ENCODE data around the gene TAS1R3.

TAS1R3 gene

GRCh38 chr1:1341549-1342021, 10.5 kb downstream of the TAS1R3 start:
- Mint-ChIP-seq H3K4me1 (ENCODE audit: low read depth) (peaks cover 4% of the 10 kb centered on the region), H3K27me3 (ENCODE audit: low read depth) (no peaks in the 10 kb centered on the region), H3K4me3 (no peak overlapping the region), H3K36me3 (ENCODE audit: low read depth) (peaks cover 11% of the 10 kb centered on the region), H3K9me3 (no peaks in the 10 kb centered on the region), H3K27ac (no peak overlapping the region)
- DNase-seq (ENCODE audit: low spot score), result no peak

- Mint-ChIP-seq H3K27me3 (ENCODE audit: low read depth) (no peaks in the 10 kb centered on the region), H3K4me1 (ENCODE audit: low read depth) (peaks cover 4% of the 10 kb centered on the region), H3K9me3 (no peaks in the 10 kb centered on the region), H3K27ac (no peak overlapping the region), H3K36me3 (ENCODE audit: low read depth) (peaks cover 11% of the 10 kb centered on the region), H3K4me3 (no peak overlapping the region)
- DNase-seq (ENCODE audit: low spot score), result no peak
Observed at GRCh38 chr1:1342061-1342562, 11.0 kb downstream of the TAS1R3 start.

- H3K27me3 Mint-ChIP-seq (ENCODE audit: low read depth), result no peaks in the 10 kb centered on the region
- H3K27ac Mint-ChIP-seq, result no peak overlapping the region
- H3K4me3 Mint-ChIP-seq, result no peak overlapping the region
- H3K36me3 Mint-ChIP-seq (ENCODE audit: low read depth), result peaks cover 11% of the 10 kb centered on the region
- DNase-seq (ENCODE audit: low spot score), result no peak
- peaks cover 6% of the 10 kb centered on the region for H3K4me1 Mint-ChIP-seq (ENCODE audit: low read depth)
- no peaks in the 10 kb centered on the region for H3K9me3 Mint-ChIP-seq
Observed at GRCh38 chr1:1342584-1343115, 11.6 kb downstream of the TAS1R3 start.

- peaks cover 6% of the 10 kb centered on the region for H3K4me1 Mint-ChIP-seq (ENCODE audit: low read depth)
- no peaks in the 10 kb centered on the region for H3K9me3 Mint-ChIP-seq
- no peak for DNase-seq (ENCODE audit: low spot score)
- peaks cover 11% of the 10 kb centered on the region for H3K36me3 Mint-ChIP-seq (ENCODE audit: low read depth)
- no peaks in the 10 kb centered on the region for H3K27me3 Mint-ChIP-seq (ENCODE audit: low read depth)
- H3K4me3 Mint-ChIP-seq, result no peak overlapping the region
- no peak overlapping the region for H3K27ac Mint-ChIP-seq
Observed at GRCh38 chr1:1343811-1344421, 12.8 kb downstream of the TAS1R3 start.

DNA sequence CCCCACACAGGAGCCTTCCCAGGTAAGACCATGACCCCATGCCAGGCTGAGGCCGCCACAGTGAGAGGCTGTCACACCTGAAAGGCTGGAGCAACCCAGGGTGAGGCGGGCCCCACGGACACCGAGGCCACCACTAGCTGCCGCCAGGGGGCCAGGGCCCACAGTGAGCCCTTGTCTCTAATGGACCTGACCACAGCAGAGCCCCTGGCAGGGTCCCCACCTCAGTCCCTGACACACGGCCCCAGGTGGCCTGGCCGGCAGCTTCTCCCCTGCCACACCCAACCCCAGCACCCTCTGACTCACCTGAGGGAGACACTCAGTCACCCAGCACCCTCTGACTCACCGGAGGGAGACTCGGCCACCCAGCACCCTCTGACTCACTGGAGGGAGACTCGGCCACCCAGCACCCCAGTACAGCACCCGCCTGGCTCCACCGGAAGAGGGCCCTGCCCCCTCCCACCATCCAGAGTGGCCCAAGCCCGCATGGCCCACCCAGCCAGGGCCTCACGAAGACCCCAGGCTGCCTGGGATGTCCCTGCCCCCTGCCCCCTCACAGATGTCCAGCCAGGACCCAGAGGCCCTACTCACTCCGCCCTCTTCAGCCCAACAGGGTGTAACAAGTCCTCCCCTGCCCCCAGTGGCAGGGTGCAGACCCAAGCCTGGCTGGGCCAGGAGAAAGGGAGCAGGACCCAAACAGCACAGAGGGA, 13.7 kb downstream of the TAS1R3 start:
- H3K9me3 Mint-ChIP-seq, result no peaks in the 10 kb centered on the region
- DNase-seq (ENCODE audit: low spot score), result peak; percentile 46
- H3K27me3 Mint-ChIP-seq (ENCODE audit: low read depth), result no peaks in the 10 kb centered on the region
- no peak overlapping the region for H3K27ac Mint-ChIP-seq
- H3K4me1 Mint-ChIP-seq (ENCODE audit: low read depth), result peaks cover 6% of the 10 kb centered on the region
- peaks cover 11% of the 10 kb centered on the region for H3K36me3 Mint-ChIP-seq (ENCODE audit: low read depth)
- H3K4me3 Mint-ChIP-seq, result no peak overlapping the region

DNA sequence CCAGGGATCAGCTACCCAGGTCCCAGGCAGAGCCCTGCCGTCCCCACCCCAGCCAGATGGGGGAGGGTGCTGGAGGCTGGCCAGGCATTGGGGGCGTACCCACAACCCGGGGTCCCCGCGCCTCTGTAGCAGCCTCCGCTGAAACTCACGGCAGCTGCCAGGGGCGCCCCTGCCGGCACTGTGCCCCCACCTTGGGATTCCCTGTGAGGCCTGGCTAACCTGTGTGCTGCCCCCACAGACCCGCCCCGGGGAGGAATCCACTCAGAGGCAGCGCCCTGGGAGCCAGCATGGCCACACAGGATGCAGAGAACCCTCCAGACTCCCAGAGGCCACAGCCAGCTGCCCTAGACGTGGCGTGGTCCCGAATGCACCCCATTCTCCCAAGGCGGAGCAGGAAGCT, 14.3 kb downstream of the TAS1R3 start:
- Mint-ChIP-seq H3K4me1 (ENCODE audit: low read depth) (peaks cover 6% of the 10 kb centered on the region), H3K27ac (no peak overlapping the region)

GRCh38 chr1:1345860-1346500, 14.9 kb downstream of the TAS1R3 start:
- Mint-ChIP-seq H3K27ac (no peak overlapping the region), H3K9me3 (no peaks in the 10 kb centered on the region), H3K4me3 (no peak overlapping the region), H3K4me1 (ENCODE audit: low read depth) (peaks cover 4% of the 10 kb centered on the region), H3K27me3 (ENCODE audit: low read depth) (no peaks in the 10 kb centered on the region), H3K36me3 (ENCODE audit: low read depth) (peaks cover 6% of the 10 kb centered on the region)
- DNase-seq (ENCODE audit: low spot score), result no peak

More for the DNA sequence above, 14.3 kb downstream of the TAS1R3 start:
- peaks cover 11% of the 10 kb centered on the region for H3K36me3 Mint-ChIP-seq (ENCODE audit: low read depth)
- H3K27me3 Mint-ChIP-seq (ENCODE audit: low read depth), result no peaks in the 10 kb centered on the region
- no peaks in the 10 kb centered on the region for H3K9me3 Mint-ChIP-seq
- H3K4me3 Mint-ChIP-seq, result no peak overlapping the region
- DNase-seq (ENCODE audit: low spot score), result no peak

DNA sequence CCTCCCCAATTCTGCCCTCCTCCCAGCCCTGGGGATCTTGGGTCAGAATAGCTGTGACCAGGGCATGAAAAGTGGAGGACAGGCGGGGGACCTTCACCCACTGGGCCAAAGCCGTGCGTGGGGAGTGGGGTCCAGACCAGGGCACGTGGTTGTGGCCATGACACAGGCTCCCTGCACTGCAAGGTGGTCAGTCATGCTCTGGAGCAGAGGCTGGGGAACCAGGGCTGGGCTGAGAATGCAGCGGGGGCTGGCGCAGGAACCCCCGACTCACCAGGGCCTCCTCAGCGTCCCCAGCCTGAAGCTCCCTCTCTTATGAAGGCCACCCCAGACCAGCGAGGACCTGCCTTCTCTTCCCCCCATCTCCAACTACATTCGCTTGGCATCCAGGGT, 15.4 kb downstream of the TAS1R3 start:
- Mint-ChIP-seq H3K4me1 (ENCODE audit: low read depth) (peaks cover 2% of the 10 kb centered on the region), H3K36me3 (ENCODE audit: low read depth) (peaks cover under 1% of the 10 kb centered on the region), H3K4me3 (no peak overlapping the region), H3K27me3 (ENCODE audit: low read depth) (no peaks in the 10 kb centered on the region), H3K27ac (no peak overlapping the region), H3K9me3 (no peaks in the 10 kb centered on the region)
- no peak for DNase-seq (ENCODE audit: low spot score)

DNA sequence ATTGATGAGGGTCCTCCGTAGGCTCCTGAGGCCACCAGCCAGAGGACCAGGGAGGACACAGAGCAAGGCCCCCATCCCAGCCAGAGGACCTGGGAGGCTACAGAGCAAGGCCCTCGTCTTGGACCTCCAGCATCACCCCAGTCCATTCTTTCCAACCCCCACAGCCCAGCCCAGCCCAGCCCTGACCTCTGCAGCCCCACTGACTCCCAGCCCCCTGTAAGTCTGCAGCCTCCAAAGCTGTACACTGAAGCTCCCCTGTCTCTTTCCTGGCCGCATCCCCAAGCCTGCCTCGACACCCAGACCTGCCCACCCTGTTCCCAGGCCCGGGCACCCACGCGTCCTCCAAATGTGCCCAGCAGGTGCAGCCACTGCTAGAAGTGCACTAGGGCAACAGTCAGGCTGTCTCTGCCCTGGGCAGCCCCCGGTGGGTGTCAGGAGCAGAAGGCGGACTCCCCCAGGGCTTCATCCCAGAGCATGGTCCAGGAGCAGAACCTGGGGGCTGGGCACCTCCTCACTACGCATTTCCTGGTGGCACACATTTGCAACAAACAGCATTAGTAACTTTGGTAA, 16.0 kb downstream of the TAS1R3 start:
- Mint-ChIP-seq H3K36me3 (ENCODE audit: low read depth) (no peaks in the 10 kb centered on the region), H3K27me3 (ENCODE audit: low read depth) (peaks cover under 1% of the 10 kb centered on the region), H3K4me1 (ENCODE audit: low read depth) (peaks cover 2% of the 10 kb centered on the region), H3K4me3 (peak overlapping the region; percentile 72), H3K9me3 (no peaks in the 10 kb centered on the region), H3K27ac (peak overlapping the region; percentile 68)
- DNase-seq (ENCODE audit: low spot score), result no peak

DNA sequence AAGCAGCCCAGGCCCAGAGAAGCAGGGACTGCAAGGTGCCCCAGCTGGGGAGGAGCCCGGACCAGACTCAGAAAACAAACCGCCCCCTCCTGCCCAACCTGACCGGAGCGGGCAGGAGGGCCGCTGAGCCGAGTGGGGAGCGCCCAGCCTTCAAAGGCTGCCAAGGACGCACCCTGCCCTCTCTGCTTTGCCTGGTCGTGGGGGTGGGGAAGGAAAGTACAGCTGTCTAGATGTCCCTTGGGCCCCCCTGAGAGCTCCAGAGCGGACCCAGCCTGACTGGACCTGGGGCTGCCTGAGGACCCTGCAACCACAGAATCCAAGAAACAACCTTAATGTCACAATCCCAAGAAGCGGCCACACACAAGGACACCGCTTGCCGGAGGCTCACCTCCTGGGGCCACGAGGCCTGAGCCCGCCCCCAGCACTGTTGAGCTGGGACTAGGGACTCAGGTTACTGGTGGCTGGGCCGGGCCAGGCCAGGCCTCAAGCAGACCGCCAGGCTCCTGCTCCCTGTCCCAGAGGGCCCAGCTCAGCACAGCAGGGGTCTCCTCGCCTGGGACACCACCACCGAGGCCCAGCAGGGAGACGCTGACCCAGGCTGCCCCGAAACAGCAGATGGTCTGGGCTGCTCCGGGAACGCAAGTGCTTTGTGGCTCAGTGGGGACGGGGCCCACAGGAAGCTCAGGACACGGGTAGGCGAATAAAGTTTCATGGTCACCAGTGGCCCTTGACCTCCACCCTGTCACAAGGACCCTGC, 16.8 kb downstream of the TAS1R3 start:
- H3K27ac Mint-ChIP-seq, result peak overlapping the region; percentile 47
- peak overlapping the region; percentile 72 for H3K4me3 Mint-ChIP-seq
- H3K4me1 Mint-ChIP-seq (ENCODE audit: low read depth), result peaks cover 5% of the 10 kb centered on the region
- no peaks in the 10 kb centered on the region for H3K9me3 Mint-ChIP-seq
- H3K27me3 Mint-ChIP-seq (ENCODE audit: low read depth), result peaks cover 8% of the 10 kb centered on the region
- no peaks in the 10 kb centered on the region for H3K36me3 Mint-ChIP-seq (ENCODE audit: low read depth)
- DNase-seq (ENCODE audit: low spot score), result no peak

GRCh38 chr1:1348420-1349255, 17.6 kb downstream of the TAS1R3 start:
- Mint-ChIP-seq H3K27me3 (ENCODE audit: low read depth) (peaks cover 15% of the 10 kb centered on the region), H3K36me3 (ENCODE audit: low read depth) (no peaks in the 10 kb centered on the region), H3K4me1 (ENCODE audit: low read depth) (peaks cover 5% of the 10 kb centered on the region), H3K4me3 (peak overlapping the region; percentile 72), H3K27ac (peak overlapping the region; percentile 49), H3K9me3 (no peaks in the 10 kb centered on the region)
- no peak for DNase-seq (ENCODE audit: low spot score)

- Mint-ChIP-seq H3K27me3 (ENCODE audit: low read depth) (peaks cover 18% of the 10 kb centered on the region), H3K27ac (peak within 1 kb of the TSS; percentile 49), H3K4me3 (peak within 1 kb of the TSS; percentile 72), H3K36me3 (ENCODE audit: low read depth) (no peaks in the 10 kb centered on the region), H3K4me1 (ENCODE audit: low read depth) (peaks cover 5% of the 10 kb centered on the region), H3K9me3 (no peaks in the 10 kb centered on the region)
- DNase-seq (ENCODE audit: low spot score), result peak; percentile 71
Observed at GRCh38 chr1:1349256-1350012, 18.4 kb downstream of the TAS1R3 start, which contains the start of gene DVL1. DVL1 (minus strand) TSS chr1:1349418; CDS start chr1:1349065, 353 bp downstream.

Measured in T-helper 2 cell treated with Interferon-gamma antibody and Interleukin-4, amounts not matched to agents 5 μg/mL and 100 μg/mL, for 36 hours (primary cell).